Medulla oblongata (tissue), 1 donor: ENCODE measurements around the gene CERS5.

Experiments used
- DNase-seq: peaks from one replicate; pipeline ENCODE4 v3.0.0-alpha.2; 2015; ENCODE audit errors: extremely low spot score

Gene CERS5

GRCh38 chr12:50167049-50167828 is at the start of gene CERS5:
TSS of gene CERS5 (minus strand) at chr12:50167369. CDS start at chr12:50167297, 72 bp downstream.
- peak; percentile 99 for DNase-seq

GRCh38 chr12:50215033-50215432 is 47.9 kb upstream of the CERS5 start:
- DNase-seq = no peak

- no peak for DNase-seq
Observed at GRCh38 chr12:50214018-50214417, 46.8 kb upstream of the CERS5 start.

GRCh38 chr12:50213439-50213838 is 46.3 kb upstream of the CERS5 start:
- DNase-seq = no peak

- DNase-seq = no peak
Observed at GRCh38 chr12:50212071-50212467, 44.9 kb upstream of the CERS5 start.

GRCh38 chr12:50211392-50212070 is 44.4 kb upstream of the CERS5 start:
- no peak for DNase-seq

GRCh38 chr12:50207424-50207823 is 40.3 kb upstream of the CERS5 start:
- DNase-seq = no peak

- no peak for DNase-seq
Observed at GRCh38 chr12:50205648-50206047, 38.5 kb upstream of the CERS5 start.

- no peak for DNase-seq
Observed at GRCh38 chr12:50203691-50204090, 36.5 kb upstream of the CERS5 start.

GRCh38 chr12:50201987-50202521 is 34.9 kb upstream of the CERS5 start:
- no peak for DNase-seq

GRCh38 chr12:50200552-50201273 is 33.5 kb upstream of the CERS5 start:
- no peak for DNase-seq

GRCh38 chr12:50198829-50199228 is 31.7 kb upstream of the CERS5 start:
- DNase-seq = no peak

GRCh38 chr12:50197297-50197727 is 30.1 kb upstream of the CERS5 start:
- DNase-seq = no peak

- no peak for DNase-seq
Observed at GRCh38 chr12:50196537-50196936, 29.4 kb upstream of the CERS5 start.

GRCh38 chr12:50195832-50196231 is 28.7 kb upstream of the CERS5 start:
- DNase-seq = no peak

- DNase-seq = no peak
Observed at GRCh38 chr12:50192908-50193307, 25.7 kb upstream of the CERS5 start.

- no peak for DNase-seq
Observed at GRCh38 chr12:50192236-50192635, 25.1 kb upstream of the CERS5 start.

GRCh38 chr12:50190859-50191258 is 23.7 kb upstream of the CERS5 start:
- no peak for DNase-seq

- no peak for DNase-seq
Observed at GRCh38 chr12:50188875-50189575, 21.9 kb upstream of the CERS5 start.

- DNase-seq = no peak
Observed at GRCh38 chr12:50188241-50188781, 21.1 kb upstream of the CERS5 start.
